Right ventricle myocardium superior (tissue), 1 donor: ENCODE measurements around the gene AOAH. TPM values are rescaled to one million over a fixed set of nuclear protein-coding genes. Genes with fewer than 3 reads are reported as not detected.
A peak's percentile ranks its signal among the peaks of the same experiment; 100 is the strongest.

Experiments
- ATAC-seq: fragments of 200-7000 bp; cut with Tn5 transposase; one replicate; pipeline ENCODE4 v1.9.1; 2020; ENCODE audit warnings: mild to moderate bottlenecking; ENCODE audit not compliant: poor library complexity
- DNase-seq: peaks from one replicate; pipeline ENCODE4 v3.0.0-alpha.2; 2020
- intact Hi-C: fragments of 100-400 bp; cut with DNase I; formaldehyde crosslinking; loops from one replicate; pipeline ENCODE4 v1.11.2; 2022
- total RNA-seq: library from RNA; stranded (reverse); fragmentation: NEBNext Ultra II Directional; extraction: Animal tissue kit (Norgen Biotek cat#: 25700); gene quantifications from one replicate; pipeline ENCODE4 v1.2.1, GENCODE V29; 2021
- donor health status: DM: no; HTN: yes; CAD: no; lungs with severe emphysema.

AOAH gene
- total RNA-seq, 1 donor from 2014 or later: 2.7 TPM

- DNase-seq: no peak
- ATAC-seq: no peak
- intact Hi-C loops: no loop called here
These were observed 75.9 kb downstream of the AOAH start for GRCh38 chr7:36648441-36648840.

- intact Hi-C loops: no loop called here
- no peak for ATAC-seq
These were observed 79.5 kb downstream of the AOAH start for GRCh38 chr7:36644625-36645422.

GRCh38 chr7:36642414-36642813 lies 81.9 kb downstream of the AOAH start:
- DNase-seq: no peak
- intact Hi-C loops: no loop called here
- no peak for ATAC-seq

More at GRCh38 chr7:36644625-36645422, 79.5 kb downstream of the AOAH start:
- DNase-seq: no peak

DNA sequence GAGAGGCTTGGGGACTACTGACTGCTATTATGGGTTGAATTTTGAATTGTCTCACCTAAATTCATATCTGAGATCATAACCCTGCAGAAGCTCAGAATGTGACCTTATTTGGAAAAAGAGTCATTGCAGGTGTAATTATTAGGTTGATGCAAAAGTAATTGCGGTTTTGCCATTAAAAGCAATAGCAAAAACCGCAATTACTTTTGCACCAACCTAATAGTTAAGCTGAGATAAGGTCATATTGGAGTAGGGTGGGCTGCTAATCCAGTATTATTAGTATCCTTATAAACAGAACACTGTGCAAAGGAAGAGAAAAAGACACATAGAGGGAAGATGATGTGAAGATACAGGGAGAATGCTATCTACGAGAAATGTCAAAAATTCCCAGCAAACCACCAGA lies 82.3 kb downstream of the AOAH start:
- no peak for DNase-seq
- intact Hi-C loops: no loop called here
- no peak for ATAC-seq

DNA sequence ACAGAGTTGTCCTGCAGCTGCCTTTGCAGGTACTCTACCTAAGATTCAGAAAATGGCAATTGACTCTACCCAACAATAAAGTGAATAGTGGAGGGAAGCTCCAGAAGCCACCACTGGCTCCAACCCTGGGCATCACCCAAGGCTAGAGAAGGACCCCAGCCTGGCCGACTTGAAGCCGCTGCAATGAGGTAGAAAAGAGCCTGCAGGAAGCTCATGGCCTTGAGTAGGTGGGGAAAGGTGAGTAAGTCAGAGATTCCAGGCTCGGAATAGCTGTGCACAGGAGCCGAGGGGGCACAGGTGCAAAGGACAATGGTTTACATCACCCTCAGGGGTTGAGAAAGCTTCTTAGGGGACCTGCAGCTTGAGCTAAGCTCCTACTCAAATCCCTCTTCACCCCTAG lies 83.6 kb downstream of the AOAH start:
- ATAC-seq: no peak
- intact Hi-C loops: no loop called here
- DNase-seq: no peak

DNA sequence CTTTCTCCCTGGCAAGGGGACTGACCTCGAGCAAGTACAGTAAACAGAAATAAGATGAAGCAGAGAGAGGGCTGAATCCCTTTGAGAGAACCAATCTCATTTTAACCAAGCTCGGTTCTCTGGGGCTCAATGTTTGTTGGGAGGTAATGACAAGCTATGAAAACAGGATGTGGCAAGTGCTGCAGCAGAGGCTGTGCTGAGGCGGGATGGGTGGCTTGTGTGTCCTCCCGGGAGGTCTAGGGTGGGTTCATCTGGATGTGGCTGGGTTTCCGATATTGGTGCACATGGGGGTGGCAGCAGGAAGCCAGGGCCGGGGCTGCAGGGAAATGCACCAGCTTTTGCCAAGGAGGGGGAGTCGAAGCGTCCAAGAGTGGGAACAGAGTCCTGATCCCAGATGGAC lies 84.5 kb downstream of the AOAH start:
- DNase-seq (no peak), ATAC-seq (no peak)
- intact Hi-C loops: no loop called here

- ATAC-seq (no peak), DNase-seq (no peak)
- intact Hi-C loops: no loop called here
These were observed 85.6 kb downstream of the AOAH start for GRCh38 chr7:36638586-36639263.

DNA sequence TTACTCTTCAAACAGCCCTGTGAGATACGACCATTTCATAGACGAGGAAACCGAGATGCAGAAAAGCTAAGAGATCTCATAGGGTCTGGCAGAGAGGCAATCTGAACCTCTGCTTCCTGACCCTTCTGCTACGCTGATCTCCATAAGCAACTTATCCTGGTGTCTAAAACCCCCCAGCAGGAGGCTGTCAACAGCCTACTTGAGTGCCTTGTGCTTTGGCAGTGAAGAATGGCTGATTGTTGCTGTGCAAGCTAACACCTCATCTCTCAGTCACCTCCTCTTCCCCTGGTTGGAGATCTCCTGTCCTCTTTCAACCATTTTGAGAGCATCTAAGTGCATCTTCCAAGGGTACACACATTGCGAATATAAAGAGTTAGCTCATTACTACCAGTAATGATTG lies 86.2 kb downstream of the AOAH start:
- intact Hi-C loops: no loop called here
- ATAC-seq: no peak
- DNase-seq: no peak

GRCh38 chr7:36637417-36637816 lies 86.9 kb downstream of the AOAH start:
- DNase-seq (no peak), ATAC-seq (no peak)
- intact Hi-C loops: no loop called here

DNA sequence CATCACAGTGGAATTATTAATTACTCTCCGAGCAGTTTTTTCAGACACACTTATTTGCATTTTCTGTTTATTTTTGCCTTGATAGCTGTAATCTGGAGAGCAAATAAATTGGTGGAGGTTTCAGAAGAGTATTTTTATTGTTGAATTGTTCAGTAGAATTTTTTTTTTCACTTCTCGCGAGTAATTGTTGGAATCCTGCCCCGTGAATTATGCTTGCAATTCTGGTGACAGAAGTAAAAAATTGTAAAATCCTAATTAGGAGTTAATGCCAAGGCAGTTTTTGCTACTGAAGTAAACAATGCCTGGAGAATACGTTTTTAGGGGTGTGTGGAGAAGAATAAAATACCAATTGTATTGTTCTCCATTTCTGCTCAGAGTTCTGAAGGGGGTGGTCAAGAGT lies 88.2 kb downstream of the AOAH start:
- no peak for DNase-seq
- no peak for ATAC-seq
- intact Hi-C loops: no loop called here

DNA sequence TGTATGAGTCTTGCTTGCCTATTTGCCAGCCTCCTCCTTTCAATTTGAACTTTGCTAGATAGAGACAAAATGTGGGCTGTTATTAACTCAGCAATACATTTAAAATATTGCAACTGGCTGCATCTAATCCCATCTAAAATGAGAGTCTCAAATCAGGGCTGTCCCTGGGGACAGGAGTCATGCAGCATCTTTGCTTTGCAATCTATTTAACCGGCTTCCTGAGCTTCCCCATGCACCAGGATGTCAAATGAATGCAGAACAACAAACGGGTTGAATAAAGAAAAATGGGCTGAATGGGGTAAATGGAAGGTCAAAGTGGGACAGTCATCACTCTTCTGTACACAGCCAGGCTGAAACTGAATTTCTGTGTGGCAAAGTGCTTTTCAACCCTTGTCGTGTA lies 89.2 kb downstream of the AOAH start:
- DNase-seq: no peak
- intact Hi-C loops: no loop called here
- ATAC-seq: no peak

GRCh38 chr7:36633377-36633776 lies 90.9 kb downstream of the AOAH start:
- intact Hi-C loops: no loop called here
- no peak for DNase-seq
- ATAC-seq: no peak

- no peak for DNase-seq
- intact Hi-C loops: no loop called here
- ATAC-seq: no peak
These were observed 94.1 kb downstream of the AOAH start for GRCh38 chr7:36630112-36630650.

DNA sequence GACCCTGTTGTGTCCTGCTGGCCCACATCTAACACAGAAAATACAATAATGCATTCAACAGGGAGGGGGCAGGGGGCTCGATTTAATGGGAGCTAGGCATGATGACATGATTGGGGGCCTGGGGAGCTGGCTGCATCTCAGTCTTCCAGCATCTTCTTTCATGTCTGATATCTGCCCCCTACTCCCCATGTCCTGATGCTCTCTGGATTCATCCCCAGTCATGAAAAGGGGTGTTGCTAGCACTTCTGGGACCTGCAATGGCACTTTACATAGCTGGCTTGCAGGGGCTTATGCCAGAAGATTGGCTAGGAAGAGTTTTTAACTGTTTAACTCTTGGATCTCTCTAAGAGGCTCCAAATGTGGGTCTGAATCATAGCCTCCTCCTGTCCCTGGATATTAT lies 94.9 kb downstream of the AOAH start:
- intact Hi-C loops: no loop called here
- DNase-seq (no peak), ATAC-seq (no peak)

- DNase-seq: no peak
- no peak for ATAC-seq
- intact Hi-C loops: no loop called here
These were observed 96.5 kb downstream of the AOAH start for GRCh38 chr7:36627836-36628235.

- DNase-seq (no peak), ATAC-seq (no peak)
- intact Hi-C loops: no loop called here
These were observed 98.2 kb downstream of the AOAH start for GRCh38 chr7:36626111-36626510.

DNA sequence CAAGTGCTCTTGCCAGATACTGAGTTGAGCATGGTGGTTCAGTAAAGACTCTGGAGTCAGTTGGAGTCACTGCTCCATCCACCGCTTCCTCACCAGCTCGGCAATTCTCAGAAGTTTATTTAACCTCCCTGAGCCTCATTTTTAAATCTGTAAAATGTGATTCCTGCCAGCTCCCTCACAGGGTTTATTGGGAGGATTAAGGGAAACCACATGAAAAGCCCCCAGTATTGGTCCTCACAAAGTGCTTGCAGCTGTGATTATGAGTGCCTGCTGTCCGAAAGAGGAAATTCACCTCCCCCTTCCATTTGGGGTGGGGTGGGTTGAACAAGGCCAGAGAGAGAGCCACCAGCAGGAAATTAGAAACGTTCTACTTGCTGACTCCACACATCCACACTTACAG lies 99.0 kb downstream of the AOAH start:
- intact Hi-C loops: no loop called here
- DNase-seq: no peak
- no peak for ATAC-seq

- intact Hi-C loops: no loop called here
- ATAC-seq: peak; percentile 27
- no peak for DNase-seq
These were observed 101.0 kb downstream of the AOAH start for GRCh38 chr7:36623247-36623646.

- intact Hi-C loops: no loop called here
- no peak for DNase-seq
- ATAC-seq: no peak
These were observed 102.9 kb downstream of the AOAH start for GRCh38 chr7:36621396-36621795.

DNA sequence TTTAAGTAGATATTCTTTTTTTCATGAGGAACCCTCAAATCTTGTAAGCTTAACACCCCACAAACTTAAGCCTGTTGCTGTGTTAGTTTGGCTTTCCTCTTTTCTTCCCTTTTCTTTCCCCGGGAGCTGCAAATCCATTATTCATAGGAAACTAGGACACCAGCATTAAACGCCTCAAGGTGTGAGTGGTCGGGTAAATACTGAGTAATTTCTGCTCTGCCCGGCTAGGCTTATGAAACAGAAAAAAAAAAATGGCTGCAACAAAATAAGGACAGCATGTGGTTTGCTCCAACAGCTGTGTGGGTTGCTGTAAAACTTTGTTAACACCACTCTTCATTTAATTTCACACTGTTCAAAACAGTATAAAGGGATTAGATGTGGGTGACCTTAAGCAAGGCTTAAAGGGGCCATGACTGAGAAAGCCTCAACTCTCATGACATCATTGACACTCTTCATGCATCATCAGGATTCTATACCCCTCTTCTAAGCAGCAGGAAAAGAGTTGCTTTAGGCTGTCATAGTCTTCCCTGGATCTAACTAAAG lies 104.1 kb downstream of the AOAH start:
- ATAC-seq: no peak
- intact Hi-C loops: no loop called here
- DNase-seq: no peak
